LNCaP clone FGC (cell line): ENCODE results near the gene SLIT1.

Experiments used
- DNase-seq: peaks from one replicate; pipeline ENCODE4 v3.0.0-alpha.2; 2011; ENCODE audit warnings: low read depth
- H3K4me3 ChIP-seq: 2 replicates; pipeline ENCODE4 v1.5.1; 2011; ENCODE audit warnings: mild to moderate bottlenecking, low read depth, low read length, control low read depth
- CTCF ChIP-seq: IDR thresholded peaks from 2 replicates; pipeline ENCODE4 v1.5.1; 2012; ENCODE audit warnings: mild to moderate bottlenecking; ENCODE audit not compliant: control insufficient read depth, insufficient read depth; ENCODE audit errors: extremely low read depth

SLIT1 gene

DNA sequence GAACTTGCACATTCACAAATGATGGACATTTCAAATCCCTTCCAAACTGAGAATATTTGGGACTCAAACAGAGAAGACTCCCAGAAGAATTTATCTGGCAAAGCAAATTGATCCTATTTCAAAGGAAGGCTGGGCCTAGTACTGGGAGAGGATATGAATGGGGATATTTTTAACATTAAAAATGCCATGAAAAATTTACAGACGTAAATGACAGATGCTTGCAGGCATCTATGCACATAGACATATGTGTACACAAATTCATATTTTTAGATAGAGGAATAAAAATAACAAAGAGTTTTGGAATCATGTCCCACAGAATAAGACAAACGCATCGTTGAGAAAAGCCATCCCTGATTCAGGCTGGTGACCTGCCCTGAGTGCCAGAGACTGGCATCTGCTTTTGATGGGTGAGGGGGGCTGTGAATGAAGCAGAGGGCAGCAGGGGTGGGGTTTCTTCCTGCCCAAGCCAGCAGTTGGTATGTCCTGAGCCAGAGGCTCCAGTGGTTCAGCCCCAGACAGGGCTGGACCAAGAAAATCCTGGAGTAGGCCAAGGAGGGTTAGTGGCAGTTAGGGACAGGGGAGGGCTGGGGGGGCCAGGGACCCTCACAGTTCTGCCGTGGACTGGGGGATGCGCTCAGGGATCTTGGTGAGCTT is 138.5 kb downstream of the SLIT1 start:
- no peak for TF ChIP-seq CTCF
- no peak for DNase-seq
- H3K4me3 ChIP-seq, result no peak overlapping the region

GRCh38 chr10:97046456-97047082 is 139.2 kb downstream of the SLIT1 start:
- no peak overlapping the region for H3K4me3 ChIP-seq
- no peak for TF ChIP-seq CTCF
- DNase-seq, result no peak

GRCh38 chr10:97043563-97043855 is 142.2 kb downstream of the SLIT1 start:
- DNase-seq, result no peak
- no peak for TF ChIP-seq CTCF
- no peak overlapping the region for H3K4me3 ChIP-seq

GRCh38 chr10:97042716-97043562 is 142.8 kb downstream of the SLIT1 start:
- no peak for DNase-seq
- no peak overlapping the region for H3K4me3 ChIP-seq
- TF ChIP-seq CTCF, result no peak

GRCh38 chr10:97042081-97042480 is 143.7 kb downstream of the SLIT1 start:
- no peak overlapping the region for H3K4me3 ChIP-seq
- no peak for DNase-seq
- TF ChIP-seq CTCF, result no peak

DNA sequence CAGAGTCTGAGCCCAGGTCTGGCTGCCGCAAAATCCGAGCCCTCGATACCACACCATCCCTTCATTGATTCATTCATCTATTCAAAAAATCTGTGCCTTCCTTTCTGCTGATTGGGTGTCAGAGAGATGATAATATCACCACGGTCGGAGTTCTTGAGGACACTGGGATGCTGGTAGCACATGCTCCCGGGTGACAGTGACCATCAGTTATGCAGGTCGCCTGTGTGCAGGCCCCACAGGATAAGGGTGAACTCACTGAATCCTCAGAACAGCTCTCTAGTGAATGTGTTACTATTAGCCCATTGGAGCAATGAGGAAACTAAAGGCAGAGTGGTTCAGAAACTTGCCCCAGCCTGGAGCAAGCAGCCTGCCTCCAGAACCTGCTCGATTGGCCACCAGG is 145.1 kb downstream of the SLIT1 start:
- TF ChIP-seq CTCF, result no peak
- no peak for DNase-seq
- no peak overlapping the region for H3K4me3 ChIP-seq
